ENCODE results near the gene CYP46A1.

DNA sequence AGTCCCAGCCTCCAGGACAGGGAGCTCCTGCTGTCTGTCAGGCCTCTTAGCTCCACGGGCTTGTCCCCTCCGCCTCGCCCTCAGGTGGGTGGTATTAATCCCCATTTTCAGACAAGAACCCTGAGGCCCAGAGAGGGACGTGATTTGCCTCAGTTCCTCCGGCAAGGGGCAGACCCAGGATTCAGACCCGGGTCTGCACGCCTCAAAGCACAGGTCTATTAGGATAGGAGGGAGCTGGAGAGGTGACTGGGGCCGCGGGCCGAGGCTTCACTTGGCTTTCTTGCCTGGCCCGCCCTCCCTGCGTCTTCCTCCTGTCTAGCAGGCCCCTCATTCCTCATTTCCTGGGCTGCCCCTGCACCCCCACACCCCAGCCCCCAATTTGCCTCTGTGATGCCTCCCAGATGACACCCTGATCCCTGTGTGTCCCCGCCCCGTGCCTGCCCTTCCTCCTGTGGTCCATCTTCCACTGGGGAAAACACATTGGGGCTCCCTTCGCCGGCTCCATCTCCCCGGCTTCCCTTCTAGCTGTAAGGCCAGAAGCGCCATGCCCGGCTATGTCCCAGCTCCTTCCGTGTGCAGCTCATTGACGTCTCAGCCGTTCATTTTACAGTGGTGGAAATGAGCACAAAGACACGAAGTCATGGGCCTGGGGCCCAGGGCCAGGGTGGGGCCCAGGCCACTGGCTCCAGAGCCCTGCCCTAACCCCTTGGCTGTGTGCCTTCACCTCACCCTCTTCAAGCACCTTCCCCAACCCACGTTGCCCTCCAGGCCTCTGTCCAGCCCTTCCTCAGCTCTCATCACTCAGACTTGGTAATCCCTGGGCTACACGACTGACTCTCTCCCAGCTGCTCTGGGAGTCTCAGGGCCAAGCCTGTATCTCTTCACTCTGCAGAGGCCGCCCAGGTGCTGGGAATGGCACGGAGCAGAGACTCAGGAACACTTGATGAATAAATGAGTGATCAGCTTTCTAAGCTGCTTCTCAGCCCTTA lies 15.5 kb upstream of the CYP46A1 start:
- TF ChIP-seq CTCF (conservative IDR thresholded peaks at IDR 0.05) (no peak), EZH2 (IDR thresholded peaks at IDR 0.05; ENCODE audit: low read depth) (no peak)
